ENCODE data around the gene SPSB3.

The SPSB3 gene

DNA sequence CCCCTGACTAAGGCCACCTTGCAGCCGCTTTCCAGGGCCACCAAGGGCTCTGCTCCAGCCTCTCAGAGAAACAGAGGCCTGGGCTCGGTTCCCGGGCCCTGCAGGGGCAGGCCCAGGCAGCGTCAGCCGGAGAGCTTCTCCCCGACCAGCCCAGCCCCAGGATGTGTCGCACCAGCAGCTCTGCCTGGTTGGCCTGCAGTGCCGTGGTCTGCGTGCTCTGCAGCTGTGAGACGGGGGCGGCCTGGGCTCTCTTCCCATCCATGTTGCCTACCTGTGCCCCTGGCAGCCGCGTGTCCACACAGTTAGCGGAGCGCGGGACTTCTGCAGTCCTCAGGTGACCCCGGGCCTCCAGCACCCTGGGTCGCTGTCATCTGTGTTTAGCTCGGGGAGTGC is 6.3 kb upstream of the SPSB3 start:
- DNase-seq (ENCODE audit: low spot score) = no peak

DNA sequence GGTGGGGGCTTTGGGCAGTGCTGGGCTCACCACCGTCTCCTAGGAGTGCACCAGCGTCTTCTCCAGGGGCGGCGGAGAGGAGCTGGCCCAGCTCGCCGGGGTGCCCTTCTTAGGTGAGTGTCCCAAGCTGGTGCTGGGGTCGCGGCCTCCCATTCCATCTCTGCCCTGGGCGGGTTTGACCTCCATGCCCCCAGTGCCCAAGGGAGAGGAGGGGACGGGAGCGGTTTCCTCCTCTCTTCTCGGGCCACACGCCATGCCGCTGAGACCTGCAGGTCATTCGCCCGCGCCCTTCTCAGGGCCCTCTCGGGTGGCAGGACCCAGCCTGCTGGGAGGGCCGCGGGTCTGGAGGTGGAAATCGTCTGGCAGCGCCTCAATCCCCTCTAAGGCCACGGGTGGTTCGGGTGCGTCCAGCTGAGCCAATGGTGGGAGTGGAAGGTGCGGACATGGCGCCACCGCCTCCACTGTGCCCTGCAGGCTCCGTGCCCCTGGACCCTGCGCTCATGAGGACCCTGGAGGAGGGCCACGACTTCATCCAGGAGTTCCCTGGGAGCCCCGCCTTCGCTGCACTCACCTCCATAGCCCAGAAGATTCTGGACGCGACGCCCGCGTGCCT is 5.8 kb upstream of the SPSB3 start:
- no peak for DNase-seq (ENCODE audit: low spot score)

DNA sequence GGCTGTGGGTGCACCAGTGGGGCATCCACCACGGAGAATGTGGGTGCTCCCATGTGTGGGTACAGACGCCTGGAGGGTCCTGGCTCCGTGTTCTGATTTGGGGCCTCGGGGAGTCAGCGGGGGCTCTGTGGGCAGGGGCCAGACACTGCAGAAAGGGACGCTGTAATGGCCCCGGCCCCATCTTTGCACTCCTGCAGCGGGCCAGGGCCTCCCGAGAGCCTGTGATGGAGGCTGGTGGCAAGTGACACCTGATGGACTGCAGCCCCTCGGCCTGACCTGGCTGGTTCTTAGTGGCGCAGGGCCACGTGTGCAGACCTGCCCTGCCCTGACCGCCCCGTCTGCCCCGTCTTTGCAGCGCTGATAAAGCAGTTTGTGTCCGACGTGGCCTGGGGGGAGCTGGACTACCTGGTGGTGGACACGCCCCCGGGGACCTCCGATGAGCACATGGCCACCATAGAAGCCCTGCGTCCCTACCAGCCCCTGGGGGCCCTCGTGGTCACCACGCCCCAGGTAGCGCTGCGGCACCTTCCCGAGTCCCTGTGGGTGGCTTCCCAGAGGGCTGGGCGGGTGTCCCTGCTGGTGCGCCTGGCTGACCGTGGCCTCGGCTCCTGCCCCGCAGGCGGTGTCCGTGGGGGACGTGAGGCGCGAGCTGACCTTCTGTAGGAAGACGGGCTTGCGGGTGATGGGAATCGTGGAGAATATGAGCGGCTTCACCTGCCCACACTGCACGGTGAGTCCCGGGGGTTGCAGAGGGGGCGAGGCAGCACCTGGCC is 5.1 kb upstream of the SPSB3 start:
- DNase-seq (ENCODE audit: low spot score) = no peak

DNA sequence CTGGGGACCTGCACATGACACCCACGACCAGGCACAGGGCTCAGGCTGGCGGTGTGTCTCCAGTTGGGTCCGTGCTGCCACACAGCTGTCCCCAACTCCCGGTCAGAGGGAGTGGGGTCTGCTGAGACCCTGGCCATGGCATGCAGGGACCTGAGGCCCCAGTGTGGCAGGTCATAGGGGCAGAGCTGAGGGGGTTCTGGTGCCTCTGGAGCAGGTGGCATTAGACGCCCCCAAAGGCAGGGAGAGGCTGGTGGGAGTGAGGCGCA is 4.6 kb upstream of the SPSB3 start:
- no peak for DNase-seq (ENCODE audit: low spot score)

DNA sequence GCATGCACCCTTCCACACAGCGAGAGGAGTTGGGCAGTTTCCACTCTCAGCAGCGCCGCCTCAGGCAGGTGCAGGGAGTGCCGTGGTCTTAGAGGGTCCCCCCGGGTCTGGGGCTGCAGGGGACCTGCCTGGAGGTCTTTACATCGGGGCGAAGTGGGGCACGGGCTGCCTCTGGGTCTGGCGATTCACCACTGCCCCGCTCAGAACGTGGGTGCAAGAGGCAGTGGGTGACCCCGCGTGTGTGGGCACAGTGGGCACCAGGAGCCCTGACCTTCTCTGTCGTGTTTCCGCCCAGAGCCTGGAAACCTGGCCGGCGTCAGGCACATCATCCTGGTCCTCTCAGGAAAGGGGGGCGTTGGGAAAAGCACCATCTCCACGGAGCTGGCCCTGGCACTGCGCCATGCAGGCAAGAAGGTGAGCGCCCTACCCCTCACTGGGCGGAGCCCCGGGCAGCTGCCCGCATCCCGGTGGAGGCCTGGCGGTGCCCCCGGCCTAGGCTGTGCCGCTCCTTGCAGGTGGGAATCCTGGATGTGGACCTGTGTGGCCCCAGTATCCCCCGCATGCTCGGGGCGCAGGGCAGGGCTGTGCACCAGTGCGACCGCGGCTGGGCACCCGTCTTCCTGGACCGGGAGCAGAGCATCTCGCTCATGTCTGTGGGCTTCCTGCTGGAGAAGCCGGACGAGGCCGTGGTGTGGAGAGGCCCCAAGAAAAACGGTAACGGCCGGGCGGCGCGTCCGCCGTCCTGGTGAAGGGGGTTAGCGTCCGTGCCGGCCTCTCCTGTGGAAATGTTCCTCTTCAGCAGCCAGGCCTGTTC is 4.1 kb upstream of the SPSB3 start:
- no peak for DNase-seq (ENCODE audit: low spot score)

DNA sequence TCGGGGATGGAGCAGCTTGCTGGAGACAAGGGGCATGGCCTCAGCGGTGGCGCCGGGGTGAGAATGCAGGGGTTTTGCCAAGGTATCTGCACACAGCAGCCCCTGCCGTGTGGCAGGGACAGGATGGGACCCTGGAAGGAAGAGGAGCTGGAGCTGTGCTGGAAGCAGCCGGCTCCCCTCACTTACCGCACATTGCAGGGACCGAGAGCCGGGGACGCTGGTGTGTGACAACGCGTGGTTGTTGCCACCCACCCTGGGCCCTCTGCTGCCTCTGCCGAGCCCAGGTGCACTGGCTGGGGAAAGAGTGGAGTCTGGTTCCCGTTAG is 3.4 kb upstream of the SPSB3 start:
- DNase-seq (ENCODE audit: low spot score) = no peak

DNA sequence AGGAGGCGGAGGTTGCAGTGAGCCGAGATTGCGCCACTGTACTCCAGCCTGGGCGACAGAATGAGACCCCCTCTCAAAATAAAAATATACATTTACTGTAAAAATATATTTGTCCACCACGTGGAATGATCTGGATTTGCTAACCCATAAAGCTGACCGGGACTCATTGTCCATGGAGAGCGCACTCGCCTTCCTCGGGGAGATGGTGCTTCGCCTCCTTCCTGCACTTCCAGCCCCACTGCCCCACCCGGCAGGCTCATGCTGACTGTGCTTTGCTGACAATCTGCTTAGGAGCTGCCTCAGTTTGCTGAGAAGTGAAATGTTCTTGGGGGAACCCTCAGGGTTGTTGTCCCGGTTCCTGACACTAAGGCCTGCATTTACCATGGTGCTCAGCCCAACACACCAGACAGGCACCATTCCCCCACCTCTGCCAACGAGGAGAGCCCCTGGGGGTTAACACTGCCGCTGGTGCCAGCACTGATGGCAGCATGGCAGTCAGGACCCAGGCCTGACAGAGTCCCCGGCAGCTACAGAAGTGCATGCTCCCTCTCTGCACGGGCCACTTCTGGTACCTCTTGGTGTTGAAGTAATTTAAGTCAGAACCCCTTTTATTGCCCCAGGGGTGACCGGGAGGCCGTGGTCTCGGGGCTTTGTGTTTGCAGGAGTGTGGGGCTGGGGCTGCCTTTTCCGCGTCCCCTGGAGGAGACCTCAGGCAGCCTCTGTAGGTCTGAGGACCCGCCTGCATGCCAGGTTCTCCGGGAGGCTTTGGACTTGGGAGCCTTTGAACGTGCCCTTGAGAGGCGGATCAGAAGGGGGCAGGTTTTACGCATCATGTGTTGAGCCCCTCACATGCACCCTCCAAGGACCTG is 2.8 kb upstream of the SPSB3 start:
- DNase-seq (ENCODE audit: low spot score) = no peak

DNA sequence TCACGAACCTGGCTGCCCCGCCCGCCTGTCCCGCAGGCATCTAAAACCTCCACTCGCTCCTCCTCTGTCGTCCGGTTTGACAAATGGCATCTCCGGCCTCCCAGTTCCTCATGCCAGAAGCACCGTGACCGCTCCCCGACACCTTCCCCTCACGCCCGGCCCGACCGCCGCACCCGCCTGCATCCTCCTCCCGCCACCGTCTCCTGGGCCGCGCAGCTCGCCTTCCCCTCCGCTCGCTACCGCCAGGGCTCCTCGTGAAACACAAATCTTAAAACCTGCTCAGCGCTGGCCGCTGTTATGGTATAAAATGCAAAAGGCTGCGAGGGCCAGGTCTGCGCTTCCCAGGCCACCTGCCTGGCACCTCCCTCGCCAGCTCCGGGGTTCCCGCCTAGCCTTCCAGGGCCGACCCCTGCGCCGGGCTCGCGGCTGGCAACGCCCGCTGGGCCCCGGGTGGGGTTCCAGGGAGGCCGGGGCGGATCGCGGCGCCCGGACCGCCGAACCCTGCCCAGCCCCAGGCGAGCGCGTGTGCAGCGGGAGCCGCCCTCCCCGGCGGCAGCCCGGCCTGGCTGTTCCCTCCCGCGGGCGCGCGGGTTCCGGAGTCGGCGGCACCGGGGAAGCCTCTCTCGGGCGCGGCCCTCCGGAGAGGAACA is 488 bp downstream of the SPSB3 start:
- DNase-seq (ENCODE audit: low spot score) = peak; percentile 40

DNA sequence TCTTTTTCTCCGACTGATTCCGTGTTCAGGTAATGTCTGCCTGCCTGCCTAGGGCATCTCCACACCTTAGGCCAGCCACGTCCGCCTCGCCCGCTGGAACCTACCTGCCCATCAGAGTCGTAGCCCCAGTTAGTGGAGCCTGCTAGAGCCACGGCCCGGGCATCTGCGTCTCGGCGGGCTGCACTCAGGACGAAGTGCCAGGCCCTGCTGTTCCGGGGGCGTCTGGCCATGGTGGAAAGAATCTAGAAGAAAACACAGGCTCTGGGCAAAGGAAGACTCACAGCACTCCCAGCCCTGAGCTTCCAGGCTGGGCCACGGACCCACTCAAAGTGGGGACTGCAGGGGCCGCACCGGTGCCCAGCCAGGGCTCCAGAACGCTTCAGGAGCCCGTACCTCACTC is 1.1 kb downstream of the SPSB3 start:
- no peak for DNase-seq (ENCODE audit: low spot score)

DNA sequence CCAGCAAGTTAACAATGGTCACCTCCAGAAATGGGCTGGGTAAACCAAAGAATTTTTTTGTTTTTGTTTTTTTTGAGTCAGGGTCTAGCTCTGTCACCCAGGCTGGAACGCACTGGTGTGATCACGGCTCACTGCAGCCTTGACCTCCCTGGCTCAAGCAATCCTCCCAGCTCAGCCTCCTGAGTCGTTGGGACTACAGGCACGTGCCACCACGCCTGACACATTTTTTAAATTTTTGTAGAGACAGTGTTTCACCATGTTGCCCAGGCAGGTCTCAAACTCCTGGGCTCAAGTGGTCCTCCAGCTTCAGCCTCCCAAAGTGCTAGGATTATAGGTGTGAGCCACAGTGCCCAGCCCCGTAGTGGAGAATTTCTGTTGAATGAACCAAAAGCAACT is 1.7 kb downstream of the SPSB3 start:
- no peak for DNase-seq (ENCODE audit: low spot score)

DNA sequence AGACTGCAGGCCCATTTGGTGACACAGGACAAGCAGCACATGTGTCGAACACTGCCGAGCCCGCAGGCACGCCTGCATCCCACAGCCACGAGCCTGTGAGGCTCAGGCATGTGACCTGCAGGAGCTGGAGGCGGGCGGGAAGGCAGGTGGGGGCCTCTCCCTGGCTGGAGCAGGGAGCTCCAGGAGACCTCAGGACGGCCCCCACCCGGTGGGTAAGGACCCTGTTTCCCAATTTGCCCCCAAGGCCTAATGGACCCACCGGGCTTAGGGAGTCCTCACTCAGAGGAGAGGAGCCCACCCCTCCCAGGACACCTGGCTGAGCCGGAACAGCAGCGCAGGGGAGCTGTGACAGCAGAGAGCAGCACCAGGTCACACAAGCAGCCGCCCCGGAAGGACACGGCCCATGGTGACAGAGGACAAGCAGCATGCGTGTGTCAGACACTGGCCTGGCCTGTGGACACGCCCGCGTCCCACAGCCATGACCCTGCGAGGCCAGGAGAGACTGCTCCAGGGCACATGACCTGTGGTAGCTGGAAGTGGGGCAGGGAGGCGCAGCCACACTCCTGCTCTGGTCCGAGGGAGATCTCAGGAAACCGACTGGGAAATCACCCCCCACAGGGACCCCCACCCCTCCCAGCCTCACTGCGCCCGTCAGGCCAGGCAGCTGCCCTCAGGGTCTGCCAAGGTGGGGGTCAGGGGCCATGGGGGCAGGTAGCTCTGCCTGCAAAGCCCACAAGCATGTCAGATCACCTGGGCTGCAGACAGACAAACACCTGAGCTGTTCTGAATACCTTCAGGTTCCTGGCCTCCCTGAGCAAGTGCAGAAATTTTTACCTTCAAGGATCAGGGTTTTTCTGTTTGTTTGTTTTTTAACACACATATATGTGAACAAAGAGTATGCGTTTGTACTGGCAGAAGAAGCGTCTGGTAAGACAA is 2.4 kb downstream of the SPSB3 start:
- no peak for DNase-seq (ENCODE audit: low spot score)

DNA sequence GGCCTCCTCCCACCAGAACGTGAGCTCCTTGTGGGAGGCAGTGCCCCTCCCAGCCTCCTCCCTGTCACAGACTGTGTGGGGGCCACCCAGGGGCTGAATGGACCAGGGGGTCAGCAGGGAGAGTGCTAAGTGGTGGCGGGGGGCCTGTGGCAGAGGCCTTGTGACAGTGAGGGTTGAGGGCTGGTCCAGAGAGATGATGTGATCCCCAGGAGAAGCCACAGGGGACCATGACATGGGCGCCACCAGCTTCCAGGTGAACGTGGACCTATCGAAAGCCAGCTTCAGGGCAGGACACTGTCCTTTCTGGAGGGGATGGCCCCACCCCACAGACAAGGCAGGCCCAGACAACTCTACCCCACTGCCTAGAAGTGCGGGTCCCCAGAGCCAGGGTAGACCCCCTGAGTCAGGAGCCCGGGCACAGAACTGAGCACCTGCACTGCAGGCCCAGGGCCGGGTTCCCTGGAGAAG is 3.1 kb downstream of the SPSB3 start:
- no peak for DNase-seq (ENCODE audit: low spot score)

DNA sequence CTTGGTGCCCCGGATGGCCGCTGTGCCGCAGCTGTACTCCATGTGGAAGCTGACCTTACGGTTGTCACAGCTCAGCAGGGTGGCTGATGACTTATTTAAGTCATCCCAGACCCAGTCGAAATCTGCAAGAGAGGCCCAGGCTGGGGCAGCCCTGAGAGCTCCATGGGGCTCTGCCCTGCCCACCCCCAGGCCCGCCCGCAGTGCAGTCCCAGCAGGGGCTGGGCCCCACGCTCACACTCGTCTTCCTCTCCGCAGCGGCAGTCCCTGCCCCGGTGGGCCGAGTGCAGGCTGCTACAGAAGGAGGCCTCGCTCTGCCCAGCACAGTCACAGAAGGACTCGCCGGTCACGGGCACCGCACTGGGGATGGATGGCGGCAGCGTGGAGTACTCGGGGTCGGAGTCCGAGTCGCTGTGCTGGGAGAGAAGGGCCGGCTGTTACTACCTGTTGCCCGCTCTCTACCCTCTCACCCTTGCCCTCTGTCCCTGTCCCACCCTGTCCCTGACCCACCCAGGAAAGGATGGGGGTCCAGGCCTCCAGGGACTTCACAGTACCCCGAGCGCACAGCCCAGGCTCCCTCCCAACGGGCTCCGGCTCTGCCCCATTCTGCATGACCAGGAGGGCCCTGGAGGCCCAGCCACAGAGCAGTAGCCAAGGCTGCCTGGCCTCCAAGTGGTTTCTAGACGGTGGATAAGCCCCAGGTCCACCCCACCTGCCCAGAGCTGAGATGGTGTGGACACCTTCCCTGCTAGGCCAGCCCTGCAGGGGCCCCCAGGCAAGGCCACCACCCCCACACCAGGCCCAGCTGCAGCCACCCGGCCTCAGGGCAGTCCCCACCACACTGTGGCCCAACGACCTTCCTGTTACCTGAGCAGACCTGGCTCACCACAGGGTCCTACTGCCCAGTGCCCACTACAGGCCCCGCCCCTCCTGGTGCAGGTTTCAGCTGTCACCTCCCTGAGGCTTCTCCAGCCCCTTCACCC is 3.9 kb downstream of the SPSB3 start:
- DNase-seq (ENCODE audit: low spot score) = no peak

DNA sequence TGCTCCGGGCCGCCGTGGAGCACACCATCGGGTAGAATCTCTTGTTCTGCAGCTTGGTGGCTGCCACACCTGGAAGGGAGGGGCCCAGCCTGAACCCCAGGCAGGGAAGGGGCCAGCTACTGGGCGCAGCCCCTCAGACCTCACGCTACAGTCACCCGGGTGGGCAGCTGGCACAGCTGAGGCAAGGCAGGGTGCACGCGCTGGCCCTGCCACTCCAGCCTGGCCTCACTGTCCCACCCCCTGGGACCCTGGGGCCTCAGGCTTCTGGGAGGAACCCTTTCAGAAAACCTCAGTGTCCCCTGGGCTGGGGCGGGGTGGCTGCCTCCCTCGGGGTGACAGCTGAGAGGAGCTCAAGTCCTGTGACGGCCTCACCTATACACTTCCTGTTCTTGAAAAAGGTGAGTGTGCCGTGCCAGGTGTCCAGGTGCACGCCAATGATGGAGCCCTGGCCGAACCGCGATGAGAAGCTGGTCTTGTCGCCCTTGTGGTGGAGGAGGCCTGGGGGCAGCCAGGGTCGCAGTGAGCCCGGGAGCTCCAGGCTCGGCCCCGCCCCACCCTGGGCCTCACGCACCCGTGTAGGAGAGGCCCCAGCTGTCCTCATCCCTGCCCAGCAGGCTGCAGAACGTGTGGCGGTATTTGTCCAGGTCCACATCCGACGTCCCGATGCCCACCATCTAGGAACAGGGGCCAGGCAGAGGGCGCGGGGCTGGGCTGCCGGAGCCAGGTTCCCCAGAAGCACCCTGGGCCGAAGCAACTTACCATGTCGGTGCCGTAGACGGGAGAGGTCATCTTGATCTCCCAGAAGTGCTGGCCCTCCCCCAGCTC is 4.8 kb downstream of the SPSB3 start:
- no peak for DNase-seq (ENCODE audit: low spot score)

DNA sequence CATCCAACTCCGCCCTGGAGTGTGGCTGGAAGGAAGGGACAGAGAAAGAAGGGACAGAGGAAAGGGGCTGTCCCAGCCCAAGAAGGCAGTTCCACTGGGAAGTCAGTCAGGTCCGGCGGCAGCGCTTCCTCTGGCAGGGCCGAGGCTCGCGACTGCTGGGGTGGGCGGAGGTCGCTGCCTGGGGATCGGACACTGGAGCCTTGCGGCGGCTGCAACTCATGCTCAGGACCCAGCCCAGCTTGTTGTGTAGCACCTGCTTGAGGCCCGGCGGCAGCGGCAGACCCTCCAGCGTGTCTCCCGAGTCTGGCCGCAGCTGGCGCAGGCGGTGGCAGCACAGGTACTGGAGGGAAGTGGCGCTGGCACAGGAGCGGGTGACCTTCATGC is 5.4 kb downstream of the SPSB3 start:
- DNase-seq (ENCODE audit: low spot score) = no peak

DNA sequence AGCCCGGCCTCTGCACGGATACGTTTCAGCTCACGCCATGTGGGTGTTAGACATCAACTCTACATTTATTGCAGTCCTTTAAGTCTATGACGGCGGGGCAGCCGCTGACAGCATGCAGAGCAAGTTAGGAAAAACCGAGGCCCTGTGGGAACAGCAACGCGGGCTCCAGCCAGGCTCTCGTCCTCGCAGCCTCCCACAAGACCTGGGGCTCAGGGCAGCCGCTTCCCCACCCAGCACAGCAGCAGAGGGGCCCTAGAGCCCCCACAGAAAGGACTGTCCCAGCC is 5.8 kb downstream of the SPSB3 start:
- no peak for DNase-seq (ENCODE audit: low spot score)

DNA sequence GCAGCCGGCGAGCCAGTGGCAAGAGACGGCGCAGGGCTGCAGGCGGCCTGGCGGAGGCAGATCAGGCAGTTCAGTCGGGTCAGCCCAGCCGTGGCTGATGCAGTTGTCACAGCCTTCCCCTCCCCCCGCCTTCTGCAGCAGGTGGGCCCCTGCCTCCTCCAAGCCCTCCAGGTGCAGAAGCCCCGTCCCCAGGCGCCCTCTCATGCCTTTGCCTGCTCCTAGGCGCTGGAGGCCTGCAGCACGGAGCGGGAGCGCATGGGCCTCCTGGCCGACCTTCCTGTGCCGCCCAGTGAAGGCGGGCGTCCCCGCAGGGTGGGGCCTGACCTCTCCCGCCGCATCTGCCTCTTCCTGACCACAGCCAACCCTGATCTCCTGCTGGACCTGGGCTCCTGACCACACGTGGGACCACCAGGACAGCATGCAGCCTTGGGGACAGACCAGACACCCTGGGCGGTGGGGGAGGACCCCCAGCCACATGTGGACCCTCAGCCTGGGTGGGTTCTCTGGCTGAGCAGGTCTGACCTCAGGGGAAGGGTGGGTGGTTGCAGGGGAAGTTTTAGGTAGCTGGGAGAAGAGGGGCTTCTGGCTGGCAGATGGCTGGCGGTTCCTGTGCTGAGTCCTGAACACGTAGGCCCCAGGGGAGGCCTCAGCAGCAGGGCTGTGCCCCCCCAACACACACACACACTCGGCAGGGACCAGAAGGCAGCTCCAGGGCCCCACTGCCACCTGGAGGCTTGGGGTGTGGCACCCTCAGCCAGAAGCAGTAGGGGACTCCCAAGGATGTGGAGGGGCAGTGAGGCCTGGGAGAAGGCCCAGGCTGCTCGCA is 6.3 kb downstream of the SPSB3 start:
- no peak for DNase-seq (ENCODE audit: low spot score)

All from AG08395 (cell line).